Measurements from ENCODE around the gene MGRN1. TPM values are rescaled to one million over a fixed set of nuclear protein-coding genes. Genes with fewer than 3 reads are reported as not detected.
A peak's percentile ranks its signal among the peaks of the same experiment; 100 is the strongest.

MGRN1 gene
- total and polyA plus RNA-seq, 2 of the 13 experiments (the other 11 are each of a cell fraction or from before 2014, with no cell fraction given), result 11.9 to 12.6 TPM

GRCh38 chr16:4734063-4734729 is 109.6 kb downstream of the MGRN1 start, which contains the start of the genes ANKS3 and DNAAF8 (continued):
- no peak for TF ChIP-seq ZNF280D (CRISPR knock-in tag; IDR thresholded peaks at IDR 0.05)
- TF ChIP-seq REPIN1 (CRISPR knock-in tag; IDR thresholded peaks at IDR 0.05; ENCODE audit: borderline replicate concordance, low read depth), result peak; percentile 72; the same call in 1 of the 2 replicates
- peak; percentile 59; the same call in 1 of the 2 replicates for TF ChIP-seq KDM5A (IDR thresholded peaks at IDR 0.05; ENCODE audit: borderline replicate concordance, low read length)
- TF ChIP-seq AFF4 (CRISPR knock-in tag; IDR thresholded peaks at IDR 0.05), result no peak
- TF ChIP-seq ZBTB43 (CRISPR knock-in tag; conservative IDR thresholded peaks at IDR 0.05), result peak; percentile 77
- peak; percentile 86; the same call in 1 of the 2 replicates for TF ChIP-seq MXD1 (CRISPR knock-in tag; IDR thresholded peaks at IDR 0.05)
- no peak for TF ChIP-seq NR2F2 (IDR thresholded peaks at IDR 0.05; ENCODE audit: borderline replicate concordance, low read depth)
- TF ChIP-seq ZBTB49 (CRISPR knock-in tag; IDR thresholded peaks at IDR 0.05; ENCODE audit: borderline replicate concordance), result no peak
- no peak for TF ChIP-seq ZMAT5 (CRISPR knock-in tag; IDR thresholded peaks at IDR 0.05; ENCODE audit: borderline replicate concordance, low read depth)
- TF ChIP-seq ZNF33A (CRISPR knock-in tag; IDR thresholded peaks at IDR 0.05; ENCODE audit: borderline replicate concordance), result 0 out of 2 replicates have a peak, but pooled peaks have one; percentile 60
- no peak for TF ChIP-seq ZFP36L2 (CRISPR knock-in tag; IDR thresholded peaks at IDR 0.05)
- TF ChIP-seq ZNF800 (CRISPR knock-in tag; IDR thresholded peaks at IDR 0.05), result peak; percentile 68
- no peak for TF ChIP-seq ATF7 (IDR thresholded peaks at IDR 0.05)
- no peak for TF ChIP-seq ATF7 (CRISPR knock-in tag; IDR thresholded peaks at IDR 0.05)

Data from HepG2 (cell line).